Measurements from ENCODE around the gene AGMO.

The AGMO gene

GRCh38 chr7:15175152-15175551 lies 386.7 kb downstream of the AGMO start:
- no peak overlapping the region for H3K4me3 ChIP-seq (ENCODE audit: low read depth, low read length)
- DNase-seq (ENCODE audit: low read depth), result no peak
- TF ChIP-seq CTCF (IDR thresholded peaks at IDR 0.05; ENCODE audit: low read depth, low read length) (no peak), MAX (IDR thresholded peaks at IDR 0.05; ENCODE audit: low read depth, low read length) (no peak), MYC (IDR thresholded peaks at IDR 0.05; ENCODE audit: low read depth, low read length) (no peak), POLR2A (IDR thresholded peaks at IDR 0.05; ENCODE audit: extremely low read depth, insufficient read length) (no peak)

- no peak for DNase-seq (ENCODE audit: low read depth)
- no peak overlapping the region for H3K4me3 ChIP-seq (ENCODE audit: low read depth, low read length)
- TF ChIP-seq MYC (IDR thresholded peaks at IDR 0.05; ENCODE audit: low read depth, low read length), result no peak
These were observed 387.3 kb downstream of the AGMO start for GRCh38 chr7:15174485-15174884.

- TF ChIP-seq POLR2A (IDR thresholded peaks at IDR 0.05; ENCODE audit: extremely low read depth, insufficient read length) (no peak), CTCF (IDR thresholded peaks at IDR 0.05; ENCODE audit: low read depth, low read length) (no peak), MAX (IDR thresholded peaks at IDR 0.05; ENCODE audit: low read depth, low read length) (no peak), MYC (IDR thresholded peaks at IDR 0.05; ENCODE audit: low read depth, low read length) (no peak)
- no peak for DNase-seq (ENCODE audit: low read depth)
- no peak overlapping the region for H3K4me3 ChIP-seq (ENCODE audit: low read depth, low read length)
These were observed 393.3 kb downstream of the AGMO start for GRCh38 chr7:15168489-15168888.

GRCh38 chr7:15167912-15168311 lies 393.9 kb downstream of the AGMO start:
- TF ChIP-seq CTCF (IDR thresholded peaks at IDR 0.05; ENCODE audit: low read depth, low read length), result no peak
- no peak overlapping the region for H3K4me3 ChIP-seq (ENCODE audit: low read depth, low read length)
- DNase-seq (ENCODE audit: low read depth), result no peak

GRCh38 chr7:15166620-15167019 lies 395.2 kb downstream of the AGMO start:
- no peak for TF ChIP-seq MAX (IDR thresholded peaks at IDR 0.05; ENCODE audit: low read depth, low read length)
- TF ChIP-seq POLR2A (IDR thresholded peaks at IDR 0.05; ENCODE audit: extremely low read depth, insufficient read length), result no peak
- TF ChIP-seq CTCF (IDR thresholded peaks at IDR 0.05; ENCODE audit: low read depth, low read length), result no peak
- no peak for TF ChIP-seq MYC (IDR thresholded peaks at IDR 0.05; ENCODE audit: low read depth, low read length)
- no peak overlapping the region for H3K4me3 ChIP-seq (ENCODE audit: low read depth, low read length)
- no peak for DNase-seq (ENCODE audit: low read depth)

- TF ChIP-seq POLR2A (IDR thresholded peaks at IDR 0.05; ENCODE audit: extremely low read depth, insufficient read length) (no peak), MYC (IDR thresholded peaks at IDR 0.05; ENCODE audit: low read depth, low read length) (no peak), CTCF (IDR thresholded peaks at IDR 0.05; ENCODE audit: low read depth, low read length) (no peak), MAX (IDR thresholded peaks at IDR 0.05; ENCODE audit: low read depth, low read length) (no peak)
These were observed 402.6 kb downstream of the AGMO start for GRCh38 chr7:15159261-15159660.

More at GRCh38 chr7:15159261-15159660, 402.6 kb downstream of the AGMO start:
- H3K4me3 ChIP-seq (ENCODE audit: low read depth, low read length), result no peak overlapping the region
- no peak for DNase-seq (ENCODE audit: low read depth)
